CD4-positive, CD25-positive, alpha-beta regulatory T cell (primary cell): ENCODE measurements around the gene GABRA5. TPM values are rescaled to one million over a fixed set of nuclear protein-coding genes. Genes with fewer than 3 reads are reported as not detected.
"Not testable (repeated sequence)": the region's sequence is repeated elsewhere in the genome, so short reads cannot be mapped to it uniquely, and the experiment has no call there.

Source experiments
- ATAC-seq, 2 donors: fragments of 150-1000 bp; cut with Tn5 transposase; one replicate each; pipeline ENCODE4 v1.10.0; 2021; ENCODE audit warnings: low read depth in 2 of 2, moderate number of reproducible peaks in 2 of 2, moderate library complexity in 1 of 2
- DNase-seq, 3 donors: peaks; one replicate each; pipeline versions ENCODE4 v3.0.0 to v3.0.0-alpha.2; 2012 to 2022; ENCODE audit warnings: mixed read lengths in 1 of 3
- H3K27ac ChIP-seq: one replicate; pipeline ENCODE4 v1.7.0; 2013; ENCODE audit warnings: mild to moderate bottlenecking, low read length; ENCODE audit not compliant: insufficient read depth, poor library complexity, severe bottlenecking
- H3K27me3 ChIP-seq: one replicate; pipeline ENCODE4 v1.7.0; 2013; ENCODE audit warnings: low read length; ENCODE audit not compliant: control insufficient read depth, insufficient read depth
- H3K36me3 ChIP-seq: one replicate; pipeline ENCODE4 v1.7.0; 2013; ENCODE audit warnings: mild to moderate bottlenecking, low read length, moderate library complexity; ENCODE audit not compliant: control insufficient read depth, insufficient read depth
- H3K4me1 ChIP-seq: 2 replicates; pipeline ENCODE4 v1.7.0; 2013; ENCODE audit warnings: mild to moderate bottlenecking, low read length; ENCODE audit not compliant: insufficient read depth, control insufficient read depth, poor library complexity, severe bottlenecking
- H3K4me3 ChIP-seq: one replicate; pipeline ENCODE4 v1.7.0; 2013; ENCODE audit warnings: low read depth, mild to moderate bottlenecking, low read length, moderate library complexity
- H3K9me3 ChIP-seq, 2 experiments: 1 replicate in 1 of 2; 2 replicates in 1 of 2; pipeline ENCODE4 v1.7.0; 2013; ENCODE audit warnings: low read length in 2 of 2, mild to moderate bottlenecking in 1 of 2, moderate library complexity in 1 of 2; ENCODE audit not compliant: control insufficient read depth in 2 of 2
- H3K27ac Mint-ChIP-seq, 3 donors: one replicate each; pipeline ENCODE4 v1.8.0; 2020 to 2022; ENCODE audit warnings: mild to moderate bottlenecking in 3 of 3, mixed read lengths in 3 of 3, moderate library complexity in 2 of 3
- H3K27me3 Mint-ChIP-seq: one replicate; pipeline ENCODE4 v1.8.0; 2022; ENCODE audit warnings: mild to moderate bottlenecking, mixed read lengths
- H3K36me3 Mint-ChIP-seq: one replicate; pipeline ENCODE4 v1.8.0; 2020; ENCODE audit warnings: mixed read lengths
- H3K4me1 Mint-ChIP-seq, 4 donors: one replicate each; pipeline ENCODE4 v1.8.0; 2020 to 2022; ENCODE audit warnings: mixed read lengths in 4 of 4, mild to moderate bottlenecking in 1 of 4
- H3K4me3 Mint-ChIP-seq, 4 donors: one replicate each; pipeline ENCODE4 v1.8.0; 2020 to 2022; ENCODE audit warnings: mild to moderate bottlenecking in 4 of 4, mixed read lengths in 4 of 4, moderate library complexity in 3 of 4
- H3K9me3 Mint-ChIP-seq, 7 donors: one replicate each; pipeline ENCODE4 v1.8.0; 2020 to 2022; ENCODE audit warnings: mixed read lengths in 7 of 7, mild to moderate bottlenecking in 3 of 7, moderate library complexity in 2 of 7
- polyA plus RNA-seq, 4 donors: library from polyadenylated mRNA; unstranded; fragments of 300-500 nt; fragmentation: Illumina TruSeq; gene quantifications; one replicate each; pipeline ENCODE4 v1.2.3, GENCODE V29; 2021
- total RNA-seq: library from RNA; stranded (reverse); gene quantifications from one replicate; pipeline ENCODE4 v1.2.3, GENCODE V29; 2022

The GABRA5 gene
- total RNA-seq (not detected), polyA plus RNA-seq (not detected)

GRCh38 chr15:26866298-26867199 lies at the start of gene GABRA5:
GABRA5 (plus strand) TSS chr15:26867062; CDS start chr15:26869249, 2,187 bp downstream.
- DNase-seq, result no peak
- Mint-ChIP-seq H3K4me1 (no peaks in the 10 kb centered on the region), H3K4me3 (no peak within 1 kb of the TSS), H3K27me3 (peaks cover 12% of the 10 kb centered on the region), H3K27ac (peak within 1 kb of the TSS in 1 of 3 donors; percentile 58), H3K9me3 (peaks cover 0 to 1% (median 0%) of the 10 kb centered on the region in 7 donors), H3K36me3 (no peaks in the 10 kb centered on the region)
- Histone ChIP-seq H3K27ac (no peak within 1 kb of the TSS), H3K4me3 (no peak within 1 kb of the TSS), H3K9me3 (no peaks in the 10 kb centered on the region), H3K36me3 (no peaks in the 10 kb centered on the region), H3K4me1 (no peaks in the 10 kb centered on the region), H3K27me3 (no peaks in the 10 kb centered on the region)
- no peak for ATAC-seq

- H3K36me3 ChIP-seq, H3K9me3 ChIP-seq, H3K4me1 ChIP-seq, H3K27me3 ChIP-seq, H3K27me3 Mint-ChIP-seq, H3K27ac Mint-ChIP-seq, ATAC-seq, DNase-seq, H3K4me3 ChIP-seq, H3K36me3 Mint-ChIP-seq, H3K4me1 Mint-ChIP-seq, H3K27ac ChIP-seq, H3K4me3 Mint-ChIP-seq: not testable (repeated sequence)
- peaks cover 0 to 18% (median 5%) of the 10 kb centered on the region in 7 donors for H3K9me3 Mint-ChIP-seq
These were observed 35.7 kb upstream of the GABRA5 start for GRCh38 chr15:26831191-26831590.

- Mint-ChIP-seq H3K4me3 (no peak overlapping the region), H3K4me1 (no peaks in the 10 kb centered on the region), H3K27ac (no peak overlapping the region), H3K9me3 (peaks cover 4 to 26% (median 7%) of the 10 kb centered on the region in 7 donors), H3K36me3 (no peaks in the 10 kb centered on the region), H3K27me3 (no peaks in the 10 kb centered on the region)
- no peak overlapping the region for H3K27ac ChIP-seq
- no peak for DNase-seq
- H3K27me3 ChIP-seq, result no peaks in the 10 kb centered on the region
- no peak for ATAC-seq
- no peaks in the 10 kb centered on the region for H3K36me3 ChIP-seq
- no peaks in the 10 kb centered on the region for H3K9me3 ChIP-seq
- no peak overlapping the region for H3K4me3 ChIP-seq
- H3K4me1 ChIP-seq, result no peaks in the 10 kb centered on the region
These were observed 34.9 kb upstream of the GABRA5 start for GRCh38 chr15:26831951-26832350.

GRCh38 chr15:26838742-26839460 lies 28.0 kb upstream of the GABRA5 start:
- Mint-ChIP-seq H3K4me1 (no peaks in the 10 kb centered on the region), H3K27me3 (no peaks in the 10 kb centered on the region), H3K27ac (no peak overlapping the region), H3K4me3 (no peak overlapping the region), H3K36me3 (no peaks in the 10 kb centered on the region), H3K9me3 (peaks cover 5 to 23% (median 14%) of the 10 kb centered on the region in 7 donors)
- ATAC-seq (no peak), DNase-seq (no peak)
- H3K27me3 ChIP-seq, result no peaks in the 10 kb centered on the region
- H3K36me3 ChIP-seq, result no peaks in the 10 kb centered on the region
- H3K4me3 ChIP-seq, result no peak overlapping the region
- H3K4me1 ChIP-seq, result no peaks in the 10 kb centered on the region
- no peaks in the 10 kb centered on the region for H3K9me3 ChIP-seq
- no peak overlapping the region for H3K27ac ChIP-seq

GRCh38 chr15:26841514-26841913 lies 25.3 kb upstream of the GABRA5 start:
- Mint-ChIP-seq H3K36me3 (no peaks in the 10 kb centered on the region), H3K4me3 (no peak overlapping the region), H3K27me3 (no peaks in the 10 kb centered on the region), H3K9me3 (peaks cover 4 to 20% (median 12%) of the 10 kb centered on the region in 7 donors), H3K27ac (no peak overlapping the region), H3K4me1 (no peaks in the 10 kb centered on the region)
- Histone ChIP-seq H3K36me3 (no peaks in the 10 kb centered on the region), H3K27me3 (no peaks in the 10 kb centered on the region), H3K9me3 (no peaks in the 10 kb centered on the region), H3K4me1 (no peaks in the 10 kb centered on the region), H3K4me3 (no peak overlapping the region), H3K27ac (no peak overlapping the region)
- no peak for ATAC-seq
- no peak for DNase-seq

- Histone ChIP-seq H3K9me3 (no peaks in the 10 kb centered on the region), H3K4me3 (no peak overlapping the region), H3K4me1 (no peaks in the 10 kb centered on the region), H3K27ac (no peak overlapping the region), H3K36me3 (no peaks in the 10 kb centered on the region), H3K27me3 (no peaks in the 10 kb centered on the region)
- DNase-seq (no peak), ATAC-seq (no peak)
- Mint-ChIP-seq H3K4me3 (no peak overlapping the region), H3K36me3 (no peaks in the 10 kb centered on the region), H3K27ac (no peak overlapping the region), H3K9me3 (peaks cover 2 to 16% (median 9%) of the 10 kb centered on the region in 7 donors), H3K27me3 (no peaks in the 10 kb centered on the region), H3K4me1 (no peaks in the 10 kb centered on the region)
These were observed 24.9 kb upstream of the GABRA5 start for GRCh38 chr15:26841941-26842340.

- peaks cover 2 to 14% (median 7%) of the 10 kb centered on the region in 7 donors for H3K9me3 Mint-ChIP-seq
- H3K4me1 ChIP-seq, result no peaks in the 10 kb centered on the region
- no peaks in the 10 kb centered on the region for H3K9me3 ChIP-seq
- no peaks in the 10 kb centered on the region for H3K36me3 Mint-ChIP-seq
- DNase-seq (no peak), ATAC-seq (no peak)
- no peak overlapping the region for H3K27ac ChIP-seq
- no peaks in the 10 kb centered on the region for H3K4me1 Mint-ChIP-seq
- no peaks in the 10 kb centered on the region for H3K27me3 ChIP-seq
- no peaks in the 10 kb centered on the region for H3K36me3 ChIP-seq
- H3K27me3 Mint-ChIP-seq, result no peaks in the 10 kb centered on the region
- H3K4me3 Mint-ChIP-seq, result no peak overlapping the region
- no peak overlapping the region for H3K27ac Mint-ChIP-seq
- no peak overlapping the region for H3K4me3 ChIP-seq
These were observed 24.5 kb upstream of the GABRA5 start for GRCh38 chr15:26842391-26842790.
